HG03045 (cell line): Measurements from ENCODE around the gene WDR76.

ENCODE experiments used
- ATAC-seq: cut with Tn5 transposase; IDR thresholded peaks from one replicate; pipeline ENCODE4 v1.9.1; 2021; ENCODE audit warnings: mild to moderate bottlenecking, moderate library complexity; ENCODE audit not compliant: unreplicated experiment

Gene WDR76

GRCh38 chr15:43873651-43874050, 46.8 kb downstream of the WDR76 start:
- ATAC-seq = no peak

- no peak for ATAC-seq
Measured at GRCh38 chr15:43876872-43877271, 50.1 kb downstream of the WDR76 start.

- ATAC-seq = no peak
Measured at GRCh38 chr15:43877371-43877770, 50.6 kb downstream of the WDR76 start.

- ATAC-seq = no peak
Measured at GRCh38 chr15:43878446-43878845, 51.6 kb downstream of the WDR76 start.

DNA sequence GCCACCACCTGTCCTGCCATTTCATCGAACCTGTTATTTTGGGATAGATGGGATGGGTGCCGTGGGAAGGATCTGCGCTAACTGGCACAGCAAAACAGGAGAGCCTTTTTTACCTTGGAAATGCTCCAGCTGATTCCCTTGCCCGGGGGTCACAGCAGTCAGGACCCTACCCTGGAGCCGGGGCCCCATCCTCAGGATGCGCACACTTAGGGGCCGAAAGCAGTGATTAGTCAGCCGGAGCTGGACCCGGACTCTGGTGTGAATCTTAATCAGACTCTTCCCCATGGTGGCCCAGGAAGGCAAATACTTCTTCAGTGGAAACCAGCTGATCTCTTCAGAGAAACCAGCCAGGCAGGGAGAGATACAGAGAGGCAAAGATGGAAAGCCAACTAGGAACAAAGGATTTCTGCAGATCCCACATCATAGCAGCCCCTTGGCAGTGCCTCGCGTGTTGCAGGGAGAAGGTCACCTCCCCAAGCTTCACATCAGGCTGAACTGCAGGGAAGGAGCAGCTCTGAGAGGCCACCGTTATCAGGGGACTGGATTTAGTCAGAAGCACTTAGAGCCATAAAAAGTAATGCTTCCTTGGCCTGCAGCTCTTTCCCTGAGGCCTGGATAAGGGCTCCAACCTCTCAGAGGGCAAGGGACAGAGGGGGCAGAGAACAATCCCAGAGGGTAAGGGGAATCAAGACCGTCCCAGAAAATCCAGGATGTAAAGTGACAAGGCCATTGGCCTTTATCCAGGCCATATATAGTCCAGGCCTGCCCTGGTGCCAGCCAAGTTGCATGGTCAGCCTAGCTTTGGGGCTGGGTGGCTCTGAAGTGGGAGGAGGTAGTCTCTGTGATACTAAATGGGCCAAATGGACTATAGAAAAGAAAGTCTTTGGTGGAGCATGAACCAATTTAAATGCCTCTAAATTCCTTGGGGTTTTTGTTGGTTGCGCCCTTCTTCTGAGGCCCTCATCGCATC, 52.9 kb downstream of the WDR76 start:
- ATAC-seq = no peak

GRCh38 chr15:43880406-43881194, 53.8 kb downstream of the WDR76 start:
- no peak for ATAC-seq

GRCh38 chr15:43881245-43881644, 54.4 kb downstream of the WDR76 start:
- ATAC-seq = no peak

DNA sequence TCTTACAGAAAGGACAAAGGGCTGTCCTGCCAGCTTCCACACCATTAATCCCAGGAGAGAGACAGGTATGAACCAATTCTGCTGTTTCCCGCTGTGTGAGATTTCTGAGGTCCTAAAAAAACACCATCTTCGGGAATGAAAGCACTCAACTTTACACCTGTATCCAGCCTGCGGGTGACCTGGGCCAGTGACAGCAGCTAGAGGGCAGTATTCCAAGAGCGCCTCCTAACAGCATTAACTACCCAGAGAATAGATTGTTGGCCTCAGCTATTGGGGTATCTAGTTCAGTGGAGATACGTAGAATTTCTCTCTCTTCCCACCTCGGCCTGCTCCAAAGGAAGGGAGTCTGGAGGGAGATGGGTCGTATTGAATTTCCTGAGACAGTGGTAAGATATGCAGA, 55.1 kb downstream of the WDR76 start:
- no peak for ATAC-seq

DNA sequence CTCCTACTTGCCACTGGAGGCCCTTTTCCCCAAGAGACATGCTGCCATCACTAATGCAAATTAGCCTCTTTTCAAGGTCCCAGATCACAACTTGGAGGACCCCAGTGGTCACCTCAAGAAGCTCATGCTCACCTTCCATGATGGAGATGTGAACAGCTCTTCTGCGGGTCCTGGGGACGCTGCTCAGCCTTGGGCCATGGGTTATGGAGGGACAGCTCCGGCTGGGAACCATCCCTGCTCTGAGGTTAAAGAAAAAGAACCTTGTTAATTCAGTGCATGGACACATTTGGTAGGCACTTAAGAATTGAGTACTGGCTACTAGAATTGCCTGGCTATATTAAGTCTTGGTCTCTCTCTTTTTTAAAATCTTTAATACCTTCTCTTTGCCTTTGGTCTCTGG, 56.8 kb downstream of the WDR76 start:
- ATAC-seq = no peak

- ATAC-seq = no peak
Measured at GRCh38 chr15:43886558-43886957, 59.8 kb downstream of the WDR76 start.

GRCh38 chr15:43887901-43888300, 61.1 kb downstream of the WDR76 start:
- ATAC-seq = no peak

GRCh38 chr15:43889042-43889441, 62.2 kb downstream of the WDR76 start:
- no peak for ATAC-seq

- ATAC-seq = no peak
Measured at GRCh38 chr15:43893956-43894355, 67.2 kb downstream of the WDR76 start.

GRCh38 chr15:43895586-43895985, 68.8 kb downstream of the WDR76 start:
- ATAC-seq = no peak

DNA sequence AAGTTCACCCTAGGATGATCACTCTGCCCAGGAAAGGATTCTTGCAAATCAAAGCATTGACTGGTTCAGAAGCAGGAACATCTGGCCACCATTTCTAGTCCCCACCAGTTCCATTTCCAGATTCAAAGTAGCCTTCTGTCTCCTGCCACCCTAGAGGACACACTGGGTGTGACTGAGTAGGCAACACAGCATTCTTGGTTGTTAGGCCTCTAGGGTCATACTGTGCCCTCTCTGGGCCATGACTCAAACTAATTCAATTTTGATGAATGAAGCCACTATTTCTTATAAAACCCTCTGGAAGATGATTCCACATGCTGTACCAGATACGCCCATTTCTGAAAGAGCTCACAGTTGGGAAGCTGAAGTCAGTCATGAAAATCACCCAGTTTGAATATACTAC, 69.7 kb downstream of the WDR76 start:
- no peak for ATAC-seq

DNA sequence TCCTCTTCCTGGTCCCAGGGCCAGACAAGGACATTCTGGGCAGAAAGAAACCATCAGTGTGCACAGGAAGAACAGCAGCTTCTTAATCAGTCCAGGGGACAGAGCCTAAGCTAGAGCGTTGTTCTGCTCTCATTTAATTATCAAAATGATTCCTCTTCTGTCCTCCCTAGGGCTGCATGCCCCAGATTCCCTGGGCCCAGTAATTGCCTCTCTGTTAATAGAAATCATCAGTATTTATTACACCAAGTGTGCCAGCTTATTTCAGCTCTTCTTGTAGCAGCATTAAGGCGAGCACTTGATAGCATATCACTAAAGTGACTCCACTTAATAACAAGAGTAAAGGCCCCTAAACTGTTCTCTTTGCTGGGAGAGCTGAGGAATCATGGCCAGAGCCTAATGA, 72.1 kb downstream of the WDR76 start:
- no peak for ATAC-seq

GRCh38 chr15:43899928-43900327, 73.1 kb downstream of the WDR76 start:
- no peak for ATAC-seq

GRCh38 chr15:43900996-43901395, 74.2 kb downstream of the WDR76 start:
- ATAC-seq = no peak

GRCh38 chr15:43901495-43901894, 74.7 kb downstream of the WDR76 start:
- no peak for ATAC-seq

GRCh38 chr15:43903864-43904290, 77.1 kb downstream of the WDR76 start:
- ATAC-seq = no peak

DNA sequence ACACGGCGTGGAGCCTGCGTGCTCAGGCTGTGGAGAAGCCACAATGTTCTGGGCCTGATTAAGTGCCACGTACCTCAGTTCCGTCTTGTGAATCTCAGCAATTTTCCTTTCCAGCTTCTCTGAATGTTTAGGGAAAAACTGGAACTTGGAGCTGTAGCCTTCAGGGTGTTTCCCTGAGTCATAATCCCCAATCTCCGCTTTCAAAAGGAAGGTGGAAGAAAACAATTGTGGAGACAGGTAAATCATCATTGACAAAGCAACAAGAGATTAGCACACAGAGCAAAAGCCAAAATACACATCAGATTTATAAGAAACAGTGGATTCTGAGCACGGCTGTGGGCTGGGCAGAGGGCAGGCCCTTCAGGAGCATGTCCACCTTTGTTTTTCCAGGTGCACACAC, 79.0 kb downstream of the WDR76 start:
- no peak for ATAC-seq

DNA sequence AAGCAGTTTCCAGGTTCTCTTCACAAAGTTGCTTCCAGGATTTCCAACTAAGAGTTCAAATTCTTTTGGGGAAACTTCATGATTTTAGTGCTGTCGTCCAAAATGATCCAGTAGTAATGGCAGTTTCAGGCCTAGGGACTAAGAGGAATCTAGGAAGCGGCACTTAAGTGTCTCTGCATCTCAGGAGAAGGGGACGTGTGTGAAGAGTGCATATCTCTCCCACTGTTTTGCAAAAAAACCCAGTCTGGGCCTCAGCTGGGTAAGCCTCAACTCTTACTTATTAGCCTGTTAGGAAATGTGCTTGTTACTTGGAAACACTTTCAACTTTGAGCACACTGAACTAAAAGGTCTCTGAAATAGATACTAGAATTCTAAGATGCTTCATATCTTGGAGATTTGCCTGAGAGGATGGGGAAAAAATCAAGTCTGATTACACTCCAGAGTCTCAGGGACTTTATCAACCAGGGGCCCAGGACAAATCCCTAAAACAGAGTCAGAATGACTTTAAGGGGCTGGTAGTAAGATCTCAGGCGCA, 81.8 kb downstream of the WDR76 start:
- no peak for ATAC-seq
